HEK293 (cell line): ENCODE measurements around the gene LAP3.

Source experiments
- RBAK ChIP-seq: fragments of 450-650 bp; formaldehyde crosslinking; IDR thresholded peaks from 2 replicates; pipeline ENCODE4 v1.5.1; 2016; ENCODE audit warnings: missing biosample characterization, missing genetic modification characterization
- ZNF274 ChIP-seq, 2 experiments: fragments of 200-500 bp in 1 of 2; fragments of 450-650 bp in 1 of 2; sonication (Bioruptor generic) in 1 of 2; formaldehyde crosslinking in 1 of 2; IDR thresholded peaks; 2 replicates each; pipeline versions ENCODE4 v1.5.1 to v1.6.1; 2014 to 2016; ENCODE audit warnings: borderline replicate concordance in 1 of 2, inconsistent platforms in 1 of 2, low read length in 1 of 2, missing biosample characterization in 1 of 2, missing genetic modification characterization in 1 of 2
- ZNF426 ChIP-seq: fragments of 450-650 bp; formaldehyde crosslinking; IDR thresholded peaks from 2 replicates; pipeline ENCODE4 v1.5.1; 2017; ENCODE audit warnings: missing biosample characterization, missing genetic modification characterization, mild to moderate bottlenecking, inconsistent platforms, moderate library complexity
- ZNF830 ChIP-seq: fragments of 450-650 bp; IDR thresholded peaks from 2 replicates; pipeline ENCODE4 v1.5.0; 2018; ENCODE audit warnings: missing biosample characterization, missing genetic modification characterization, low read depth, mild to moderate bottlenecking, moderate library complexity
- TF ChIP-seq, protein P1 (sequence below): fragments of 450-650 bp; formaldehyde crosslinking; IDR thresholded peaks from 2 replicates; pipeline ENCODE4 v1.5.1; 2016; ENCODE audit warnings: missing biosample characterization, missing genetic modification characterization
- TF ChIP-seq, protein P2 (sequence below): fragments of 450-650 bp; formaldehyde crosslinking; IDR thresholded peaks from 2 replicates; pipeline ENCODE4 v1.5.1; 2016; ENCODE audit warnings: missing biosample characterization, missing genetic modification characterization
- TF ChIP-seq, protein P3 (sequence below): fragments of 450-650 bp; formaldehyde crosslinking; IDR thresholded peaks from 2 replicates; pipeline ENCODE4 v1.5.1; 2016; ENCODE audit warnings: missing biosample characterization, missing genetic modification characterization
- TF ChIP-seq, protein P4 (sequence below): fragments of 450-650 bp; formaldehyde crosslinking; IDR thresholded peaks from 2 replicates; pipeline ENCODE4 v1.5.1; 2016; ENCODE audit warnings: missing biosample characterization, missing genetic modification characterization, low read depth

DNA sequence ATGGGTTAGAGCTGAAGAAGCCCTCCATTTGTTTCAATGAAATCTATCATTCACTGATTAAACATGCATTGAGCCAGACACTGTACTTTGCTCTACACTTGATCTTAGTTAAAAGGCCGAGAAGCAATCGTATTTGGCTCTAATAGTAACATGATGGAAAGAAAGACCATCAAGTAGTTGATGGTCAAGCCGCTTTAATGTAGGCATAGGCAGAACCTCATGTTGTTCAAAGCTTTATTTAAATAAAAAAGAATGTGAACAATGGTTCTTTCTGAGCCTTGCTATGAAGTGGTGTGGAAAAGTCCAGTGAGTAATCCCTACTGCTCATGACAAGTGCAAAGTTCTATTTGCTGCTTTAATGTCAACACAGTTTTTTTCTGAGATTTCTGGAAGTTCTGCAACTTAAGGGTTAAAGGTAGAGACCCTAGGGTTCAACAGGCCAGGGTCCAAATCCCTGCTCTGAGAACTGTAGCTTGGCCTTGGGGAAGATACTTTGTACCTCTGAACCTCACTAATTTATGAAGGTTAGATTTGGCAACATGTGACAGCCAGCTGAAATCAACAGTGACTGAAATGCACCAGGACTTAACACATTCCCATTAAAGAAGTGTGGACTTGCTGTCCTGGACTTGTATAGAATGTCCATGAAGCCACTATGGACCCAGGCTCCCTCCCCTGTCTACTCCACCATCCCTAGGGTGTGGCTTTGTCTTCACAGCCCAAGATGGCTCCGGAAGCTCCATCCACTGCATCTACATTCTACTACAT lies 17.9 kb upstream of the LAP3 start:
- TF ChIP-seq RBAK (tag by site-specific recombination) (no peak), ZNF830 (tag by site-specific recombination) (no peak), ZNF274 (IDR thresholded peaks at IDR 0.05; ENCODE audit: low read length) (no peak), ZNF274 (tag by site-specific recombination; IDR thresholded peaks at IDR 0.05; ENCODE audit: borderline replicate concordance) (no peak), ZNF426 (no peak)
- TF ChIP-seq, protein P1, sequence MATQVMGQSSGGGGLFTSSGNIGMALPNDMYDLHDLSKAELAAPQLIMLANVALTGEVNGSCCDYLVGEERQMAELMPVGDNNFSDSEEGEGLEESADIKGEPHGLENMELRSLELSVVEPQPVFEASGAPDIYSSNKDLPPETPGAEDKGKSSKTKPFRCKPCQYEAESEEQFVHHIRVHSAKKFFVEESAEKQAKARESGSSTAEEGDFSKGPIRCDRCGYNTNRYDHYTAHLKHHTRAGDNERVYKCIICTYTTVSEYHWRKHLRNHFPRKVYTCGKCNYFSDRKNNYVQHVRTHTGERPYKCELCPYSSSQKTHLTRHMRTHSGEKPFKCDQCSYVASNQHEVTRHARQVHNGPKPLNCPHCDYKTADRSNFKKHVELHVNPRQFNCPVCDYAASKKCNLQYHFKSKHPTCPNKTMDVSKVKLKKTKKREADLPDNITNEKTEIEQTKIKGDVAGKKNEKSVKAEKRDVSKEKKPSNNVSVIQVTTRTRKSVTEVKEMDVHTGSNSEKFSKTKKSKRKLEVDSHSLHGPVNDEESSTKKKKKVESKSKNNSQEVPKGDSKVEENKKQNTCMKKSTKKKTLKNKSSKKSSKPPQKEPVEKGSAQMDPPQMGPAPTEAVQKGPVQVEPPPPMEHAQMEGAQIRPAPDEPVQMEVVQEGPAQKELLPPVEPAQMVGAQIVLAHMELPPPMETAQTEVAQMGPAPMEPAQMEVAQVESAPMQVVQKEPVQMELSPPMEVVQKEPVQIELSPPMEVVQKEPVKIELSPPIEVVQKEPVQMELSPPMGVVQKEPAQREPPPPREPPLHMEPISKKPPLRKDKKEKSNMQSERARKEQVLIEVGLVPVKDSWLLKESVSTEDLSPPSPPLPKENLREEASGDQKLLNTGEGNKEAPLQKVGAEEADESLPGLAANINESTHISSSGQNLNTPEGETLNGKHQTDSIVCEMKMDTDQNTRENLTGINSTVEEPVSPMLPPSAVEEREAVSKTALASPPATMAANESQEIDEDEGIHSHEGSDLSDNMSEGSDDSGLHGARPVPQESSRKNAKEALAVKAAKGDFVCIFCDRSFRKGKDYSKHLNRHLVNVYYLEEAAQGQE (tag by site-specific recombination) = no peak
- TF ChIP-seq, protein P2, sequence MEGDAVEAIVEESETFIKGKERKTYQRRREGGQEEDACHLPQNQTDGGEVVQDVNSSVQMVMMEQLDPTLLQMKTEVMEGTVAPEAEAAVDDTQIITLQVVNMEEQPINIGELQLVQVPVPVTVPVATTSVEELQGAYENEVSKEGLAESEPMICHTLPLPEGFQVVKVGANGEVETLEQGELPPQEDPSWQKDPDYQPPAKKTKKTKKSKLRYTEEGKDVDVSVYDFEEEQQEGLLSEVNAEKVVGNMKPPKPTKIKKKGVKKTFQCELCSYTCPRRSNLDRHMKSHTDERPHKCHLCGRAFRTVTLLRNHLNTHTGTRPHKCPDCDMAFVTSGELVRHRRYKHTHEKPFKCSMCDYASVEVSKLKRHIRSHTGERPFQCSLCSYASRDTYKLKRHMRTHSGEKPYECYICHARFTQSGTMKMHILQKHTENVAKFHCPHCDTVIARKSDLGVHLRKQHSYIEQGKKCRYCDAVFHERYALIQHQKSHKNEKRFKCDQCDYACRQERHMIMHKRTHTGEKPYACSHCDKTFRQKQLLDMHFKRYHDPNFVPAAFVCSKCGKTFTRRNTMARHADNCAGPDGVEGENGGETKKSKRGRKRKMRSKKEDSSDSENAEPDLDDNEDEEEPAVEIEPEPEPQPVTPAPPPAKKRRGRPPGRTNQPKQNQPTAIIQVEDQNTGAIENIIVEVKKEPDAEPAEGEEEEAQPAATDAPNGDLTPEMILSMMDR (tag by site-specific recombination) = no peak
- TF ChIP-seq, protein P3, sequence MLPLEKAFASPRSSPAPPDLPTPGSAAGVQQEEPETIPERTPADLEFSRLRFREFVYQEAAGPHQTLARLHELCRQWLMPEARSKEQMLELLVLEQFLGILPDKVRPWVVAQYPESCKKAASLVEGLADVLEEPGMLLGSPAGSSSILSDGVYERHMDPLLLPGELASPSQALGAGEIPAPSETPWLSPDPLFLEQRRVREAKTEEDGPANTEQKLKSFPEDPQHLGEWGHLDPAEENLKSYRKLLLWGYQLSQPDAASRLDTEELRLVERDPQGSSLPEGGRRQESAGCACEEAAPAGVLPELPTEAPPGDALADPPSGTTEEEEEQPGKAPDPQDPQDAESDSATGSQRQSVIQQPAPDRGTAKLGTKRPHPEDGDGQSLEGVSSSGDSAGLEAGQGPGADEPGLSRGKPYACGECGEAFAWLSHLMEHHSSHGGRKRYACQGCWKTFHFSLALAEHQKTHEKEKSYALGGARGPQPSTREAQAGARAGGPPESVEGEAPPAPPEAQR (tag by site-specific recombination) = no peak
- TF ChIP-seq, protein P4, sequence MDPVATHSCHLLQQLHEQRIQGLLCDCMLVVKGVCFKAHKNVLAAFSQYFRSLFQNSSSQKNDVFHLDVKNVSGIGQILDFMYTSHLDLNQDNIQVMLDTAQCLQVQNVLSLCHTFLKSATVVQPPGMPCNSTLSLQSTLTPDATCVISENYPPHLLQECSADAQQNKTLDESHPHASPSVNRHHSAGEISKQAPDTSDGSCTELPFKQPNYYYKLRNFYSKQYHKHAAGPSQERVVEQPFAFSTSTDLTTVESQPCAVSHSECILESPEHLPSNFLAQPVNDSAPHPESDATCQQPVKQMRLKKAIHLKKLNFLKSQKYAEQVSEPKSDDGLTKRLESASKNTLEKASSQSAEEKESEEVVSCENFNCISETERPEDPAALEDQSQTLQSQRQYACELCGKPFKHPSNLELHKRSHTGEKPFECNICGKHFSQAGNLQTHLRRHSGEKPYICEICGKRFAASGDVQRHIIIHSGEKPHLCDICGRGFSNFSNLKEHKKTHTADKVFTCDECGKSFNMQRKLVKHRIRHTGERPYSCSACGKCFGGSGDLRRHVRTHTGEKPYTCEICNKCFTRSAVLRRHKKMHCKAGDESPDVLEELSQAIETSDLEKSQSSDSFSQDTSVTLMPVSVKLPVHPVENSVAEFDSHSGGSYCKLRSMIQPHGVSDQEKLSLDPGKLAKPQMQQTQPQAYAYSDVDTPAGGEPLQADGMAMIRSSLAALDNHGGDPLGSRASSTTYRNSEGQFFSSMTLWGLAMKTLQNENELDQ (tag by site-specific recombination) = no peak
